PC-9 (cell line): ENCODE results near the gene HTRA3.

Experiments used
- CTCF ChIP-seq: fragments of 200-600 bp; sonication (generic); conservative IDR thresholded peaks from 2 replicates; pipeline ENCODE4 v1.6.1; 2017; ENCODE audit warnings: mixed run types, antibody characterized with exemption, mild to moderate bottlenecking, moderate library complexity
- EZH2 ChIP-seq: fragments of 200-600 bp; sonication (generic); IDR thresholded peaks from 2 replicates; pipeline ENCODE4 v1.8.0; 2017; ENCODE audit warnings: antibody characterized with exemption, low read depth

- no peak for TF ChIP-seq CTCF
- no peak for TF ChIP-seq EZH2
Measured at GRCh38 chr4:8314691-8315255, 45.2 kb downstream of the HTRA3 start.
